Stimulated activated CD8-positive, alpha-beta memory T cell treated with anti-CD3 and anti-CD28 coated beads, Interleukin-15, amount 100 ng/mL, for 48 hours (primary cell): ENCODE data around the gene POFUT2.

Source experiments
- DNase-seq, 2 donors: peaks; one replicate each; pipeline ENCODE4 v3.0.0-alpha.2; 2020; ENCODE audit warnings: low read depth in 2 of 2

The POFUT2 gene

DNA sequence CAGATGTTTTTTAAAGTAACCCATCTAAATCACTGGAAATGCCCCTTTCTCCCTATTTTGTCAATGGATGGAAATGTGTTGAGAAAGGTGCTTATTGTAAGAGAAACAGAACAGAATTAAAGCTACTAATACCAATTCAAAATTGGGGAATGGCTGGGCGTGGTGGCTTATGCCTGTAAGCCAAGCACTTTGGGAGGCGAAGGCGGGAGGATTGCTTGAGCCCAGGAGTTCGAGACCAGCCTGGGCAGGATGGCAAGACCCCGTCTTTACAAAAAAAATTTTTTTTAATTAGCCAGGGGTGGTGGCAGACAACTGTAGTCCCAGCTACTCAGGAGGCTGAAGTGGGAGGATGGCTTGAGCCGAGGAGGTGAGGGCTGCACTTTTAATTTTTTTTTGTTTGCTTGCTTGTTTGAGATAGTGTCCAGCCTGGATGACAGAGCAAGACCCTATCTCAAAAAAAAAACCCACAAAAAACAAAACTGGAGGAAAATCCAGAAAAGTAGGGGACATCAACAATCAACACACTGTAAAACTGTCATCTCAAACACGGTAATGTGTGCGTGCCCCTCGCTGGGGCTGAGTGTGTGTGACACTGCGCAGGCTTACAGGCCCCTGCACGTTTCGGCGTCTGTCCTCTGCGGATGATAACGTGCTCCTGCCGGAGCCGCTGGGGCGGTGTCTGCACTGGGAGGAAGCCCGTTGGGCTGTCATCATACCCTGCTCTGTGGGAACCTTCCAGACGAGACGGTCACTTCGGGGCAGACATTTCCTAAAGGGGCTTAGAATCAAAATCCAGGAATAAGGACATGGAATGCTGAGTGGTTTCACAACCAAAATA is 11.6 kb upstream of the POFUT2 start:
- DNase-seq, result no peak

DNA sequence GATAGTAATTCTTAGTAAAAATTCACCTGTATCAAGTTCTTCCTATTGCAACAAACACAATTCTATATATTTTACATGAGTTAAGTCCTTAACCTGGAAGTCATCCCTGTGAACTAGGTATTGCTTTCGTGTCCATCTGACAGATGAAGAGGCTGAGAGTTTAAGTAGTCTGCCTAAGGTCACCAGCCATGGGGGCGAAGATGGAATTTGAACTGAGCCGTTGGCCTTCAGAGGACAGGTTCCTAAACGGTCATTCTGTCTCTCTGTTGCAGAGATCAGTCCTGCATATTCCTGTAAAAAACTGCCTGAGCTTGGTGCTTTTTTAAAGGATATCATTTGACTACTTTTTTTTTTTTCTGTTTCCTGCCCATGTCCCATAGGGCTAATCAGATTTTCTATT is 10.2 kb upstream of the POFUT2 start:
- no peak for DNase-seq

- no peak for DNase-seq
These were observed 9.6 kb upstream of the POFUT2 start for GRCh38 chr21:45297329-45297728.

DNA sequence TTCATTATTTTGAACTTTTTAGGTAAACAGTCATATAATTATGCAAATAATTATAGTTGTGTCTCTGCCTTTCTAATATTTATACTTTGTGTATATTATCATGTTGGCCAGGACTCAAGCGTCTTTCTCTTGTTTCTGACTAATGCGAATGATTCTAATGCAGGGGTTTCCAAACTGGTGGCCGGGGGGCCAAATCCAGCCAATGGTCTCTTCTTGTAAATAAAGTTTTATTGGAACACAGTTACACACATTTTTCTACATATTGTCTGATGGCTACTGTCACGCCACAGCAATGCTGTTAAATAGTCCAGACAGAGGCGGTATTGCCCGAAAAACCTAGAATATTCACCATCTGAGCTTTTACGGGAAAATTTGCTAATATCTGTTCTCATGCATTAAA is 8.9 kb upstream of the POFUT2 start:
- no peak for DNase-seq

GRCh38 chr21:45295576-45296365 is 8.1 kb upstream of the POFUT2 start:
- no peak for DNase-seq

DNA sequence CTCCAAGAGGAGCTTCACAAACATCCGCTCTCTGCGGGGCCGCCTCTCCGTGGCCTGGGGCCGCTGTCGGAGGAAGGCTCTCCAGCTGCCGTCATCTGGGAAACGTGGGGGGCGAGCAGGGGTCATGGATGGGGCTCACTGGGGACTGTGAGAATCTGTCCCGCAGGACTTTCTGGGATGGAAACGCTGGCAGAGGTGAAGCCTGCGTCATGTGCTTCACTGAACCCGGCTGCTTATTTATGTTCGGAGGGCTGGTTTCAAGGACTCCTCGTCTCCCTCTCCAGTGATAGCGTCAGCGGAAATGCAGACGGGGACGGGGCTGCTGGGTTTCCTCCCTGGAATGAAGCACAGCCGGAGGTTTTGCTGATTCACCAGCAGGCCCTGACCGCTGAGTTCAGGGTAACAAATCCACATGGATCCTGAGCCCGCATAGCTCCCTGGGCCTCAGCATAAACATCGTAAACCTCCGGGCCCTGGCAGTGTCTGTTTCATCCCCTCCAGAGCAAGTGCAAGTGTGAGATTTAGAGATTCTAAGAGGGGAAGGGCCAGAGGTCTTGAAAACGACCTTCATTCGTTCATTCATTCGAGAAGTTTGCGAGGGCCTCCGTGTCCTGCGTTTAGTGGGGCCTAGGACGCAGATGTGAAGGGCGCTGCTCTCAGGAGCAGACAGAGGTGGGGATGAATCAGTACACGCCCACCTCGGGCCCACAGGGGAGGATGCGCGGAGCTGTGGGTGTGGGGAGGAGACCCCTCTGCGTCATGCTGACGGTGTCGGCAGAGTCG is 7.0 kb upstream of the POFUT2 start:
- no peak for DNase-seq

GRCh38 chr21:45293726-45294401 is 6.2 kb upstream of the POFUT2 start:
- no peak for DNase-seq

DNA sequence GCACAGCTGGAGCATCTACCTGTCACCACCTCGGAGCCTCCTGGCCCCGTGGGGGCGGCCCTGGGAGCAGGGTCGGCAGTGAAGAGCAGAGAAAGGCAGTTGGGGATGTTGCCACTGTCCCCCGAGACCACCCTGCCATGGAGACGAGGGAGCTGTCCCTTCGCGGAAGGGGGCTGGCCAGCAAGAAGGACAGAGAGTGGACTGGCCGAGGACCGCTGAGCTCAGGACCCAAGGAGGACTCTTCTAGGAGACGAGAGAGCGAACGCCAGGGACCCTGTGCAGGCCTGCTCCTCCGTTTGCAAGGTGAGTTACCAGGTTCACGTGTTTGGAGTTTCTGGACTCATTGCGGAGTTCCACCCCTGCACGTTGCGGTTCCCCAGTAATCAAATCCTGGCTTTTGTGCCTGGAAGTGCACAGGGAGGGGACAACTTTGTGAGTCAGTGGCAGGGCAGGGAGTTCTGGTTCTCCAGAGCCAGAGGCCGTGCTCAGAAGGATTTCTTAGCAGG is 5.6 kb upstream of the POFUT2 start:
- no peak for DNase-seq

GRCh38 chr21:45292399-45293219 is 4.9 kb upstream of the POFUT2 start:
- DNase-seq, result peak; percentile 52 to 59

DNA sequence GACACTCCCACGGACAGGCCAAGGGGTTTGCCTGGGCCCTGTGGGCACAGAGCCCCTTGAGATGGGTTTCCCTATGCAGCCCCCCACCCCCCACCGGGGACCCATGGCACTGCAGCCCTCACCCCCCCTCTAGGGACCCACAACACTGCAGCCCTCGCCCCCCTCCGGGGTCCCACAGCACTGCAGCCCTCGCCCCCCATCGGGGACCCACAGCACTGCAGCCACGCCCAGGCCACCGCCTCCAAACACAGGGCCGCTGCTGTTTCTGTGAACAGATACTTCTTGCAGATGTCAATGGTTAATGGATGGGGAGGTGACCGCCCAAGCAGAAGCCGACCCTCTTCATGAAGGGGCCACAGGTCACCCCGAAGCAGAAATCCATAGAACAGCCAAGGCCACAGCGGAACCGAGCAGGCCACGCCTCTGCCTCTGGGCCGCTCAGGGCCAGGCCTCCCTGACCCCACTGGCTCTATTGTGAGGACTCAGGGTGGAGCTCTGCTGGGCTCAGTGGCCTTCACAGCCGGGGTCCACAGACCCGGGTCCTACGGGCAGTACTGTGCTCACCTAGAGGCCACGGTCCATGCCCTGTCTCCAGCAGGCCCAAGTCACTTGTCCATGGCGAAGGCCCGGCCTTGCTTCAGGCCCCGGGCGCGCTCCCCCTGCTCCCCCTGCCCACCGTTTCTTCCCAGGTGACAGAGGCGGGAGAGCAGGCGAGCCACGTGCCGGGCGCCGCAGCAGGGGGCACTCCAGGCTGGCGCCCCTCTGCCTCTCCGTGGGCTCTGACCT is 4.1 kb upstream of the POFUT2 start:
- no peak for DNase-seq

DNA sequence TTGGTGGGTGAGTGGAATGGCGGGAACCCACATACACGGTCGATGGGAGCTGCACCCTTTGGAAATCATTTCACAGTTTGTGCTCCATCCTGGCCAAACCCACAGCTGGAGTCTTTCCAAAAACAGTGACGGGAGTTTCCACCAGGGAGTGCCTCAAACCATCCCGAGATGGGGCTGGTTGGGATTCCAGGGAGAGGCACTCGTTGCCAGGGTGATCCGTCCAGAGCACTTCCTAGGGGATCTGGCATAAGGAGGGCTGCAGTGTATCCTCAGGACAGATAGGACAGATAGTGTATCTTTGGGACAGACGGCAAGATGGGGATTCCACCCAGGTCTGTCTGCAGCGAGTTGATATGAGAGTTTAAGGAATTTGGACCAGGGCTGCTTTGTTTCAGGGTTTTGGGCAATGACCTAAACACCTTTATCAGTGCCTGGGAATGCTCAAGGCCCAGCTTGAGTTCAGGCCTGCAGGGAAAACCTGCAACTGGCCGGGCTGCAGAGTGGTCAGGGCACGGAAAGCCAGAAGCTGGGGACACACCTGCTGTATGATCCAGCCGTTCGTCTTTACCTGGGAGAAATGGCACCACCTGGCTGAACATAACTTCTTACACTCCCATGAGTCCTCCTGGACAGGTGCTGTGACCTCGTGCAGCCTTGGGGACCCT is 3.4 kb upstream of the POFUT2 start:
- no peak for DNase-seq

DNA sequence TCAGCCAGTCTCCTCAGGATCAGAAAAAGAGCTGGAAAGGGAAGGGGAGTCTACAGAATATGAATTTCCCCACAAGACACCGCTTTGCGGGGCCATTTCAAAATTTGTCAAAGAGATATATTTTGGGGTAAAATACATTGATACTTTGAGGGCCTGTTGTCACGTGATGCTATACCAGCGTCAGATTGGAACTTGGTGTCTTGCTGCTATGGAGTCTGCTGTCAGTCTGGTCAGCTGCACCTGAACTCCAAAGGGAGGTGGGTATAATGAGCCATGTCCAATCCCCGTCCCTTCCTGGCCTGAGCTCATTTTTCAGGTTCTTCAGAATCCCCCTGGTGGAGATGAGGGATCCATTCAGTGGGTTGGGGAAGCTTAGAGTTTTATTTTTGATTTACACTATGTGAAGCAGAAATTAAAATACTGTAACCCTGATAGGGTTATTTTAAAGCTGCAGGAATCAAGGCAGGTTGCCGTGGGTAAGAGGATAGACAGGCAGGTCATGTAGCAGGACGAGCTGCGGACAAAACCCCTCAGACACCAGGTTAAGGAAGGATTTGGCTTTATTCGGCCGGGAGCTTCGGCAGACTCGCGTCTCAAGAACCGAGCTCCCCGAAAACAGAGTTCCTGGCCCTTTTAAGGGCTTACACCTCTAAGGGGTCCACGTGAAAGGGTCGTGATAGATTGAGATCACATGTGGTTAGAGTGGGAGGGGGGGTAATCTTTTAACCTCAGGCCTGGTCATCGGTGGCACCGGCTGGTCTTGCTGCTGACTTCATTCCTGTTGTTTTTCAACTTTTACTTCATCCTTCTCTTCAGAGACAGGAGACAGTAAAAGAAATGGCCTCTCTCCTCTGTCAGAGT is 2.2 kb upstream of the POFUT2 start:
- no peak for DNase-seq

- no peak for DNase-seq
These were observed 1.4 kb upstream of the POFUT2 start for GRCh38 chr21:45289134-45289533.

DNA sequence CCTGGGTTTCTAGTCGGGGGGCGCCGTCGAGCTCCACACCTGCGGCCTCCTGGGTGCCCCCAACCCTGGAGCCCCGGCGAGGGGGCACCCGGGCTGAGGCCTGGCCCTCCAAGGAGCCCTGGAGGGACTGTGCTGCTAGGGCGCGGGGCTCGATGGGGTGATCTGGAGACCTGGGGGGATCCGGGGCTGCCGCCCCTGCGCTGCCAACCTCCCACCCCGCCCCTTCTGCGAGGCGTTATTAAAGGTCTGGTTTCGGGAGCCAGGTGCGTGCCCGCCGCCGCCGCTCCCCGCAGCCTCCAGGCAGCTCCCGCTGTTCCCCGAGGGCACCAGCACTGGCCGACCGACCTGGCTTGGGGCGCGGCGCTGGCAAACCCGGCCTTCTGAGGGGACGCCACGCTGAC is 746 bp upstream of the POFUT2 start:
- DNase-seq, result no peak

GRCh38 chr21:45286671-45287437 is 841 bp downstream of the POFUT2 start:
- no peak for DNase-seq

GRCh38 chr21:45285266-45285931 is 2.3 kb downstream of the POFUT2 start:
- DNase-seq, result no peak

- no peak for DNase-seq
These were observed 3.3 kb downstream of the POFUT2 start for GRCh38 chr21:45284456-45284741.
